Parathyroid adenoma (tissue), 2 donors: ENCODE results near the gene PLXNA2.

Experiments
- H2AFZ ChIP-seq: fragments of 300-600 bp; sonication (generic); one replicate; pipeline ENCODE4 v1.7.0; 2017; ENCODE audit warnings: antibody characterized with exemption, mild to moderate bottlenecking
- H3K27ac ChIP-seq: fragments of 300-600 bp; sonication (generic); one replicate; pipeline ENCODE4 v1.7.0; 2017
- H3K27me3 ChIP-seq: fragments of 300-600 bp; sonication (generic); one replicate; pipeline ENCODE4 v1.7.0; 2017; ENCODE audit warnings: low read length; ENCODE audit not compliant: control insufficient read depth, insufficient read depth
- H3K36me3 ChIP-seq: fragments of 300-600 bp; sonication (generic); one replicate; pipeline ENCODE4 v1.7.0; 2017; ENCODE audit warnings: low read length; ENCODE audit not compliant: control insufficient read depth, insufficient read depth
- H3K4me1 ChIP-seq: fragments of 300-600 bp; sonication (generic); one replicate; pipeline ENCODE4 v1.7.0; 2017; ENCODE audit warnings: control low read depth
- H3K4me2 ChIP-seq: fragments of 300-600 bp; sonication (generic); one replicate; pipeline ENCODE4 v1.7.0; 2017; ENCODE audit warnings: low read length
- H3K4me3 ChIP-seq: fragments of 300-600 bp; sonication (generic); one replicate; pipeline ENCODE4 v1.7.0; 2017; ENCODE audit warnings: low read depth, low read length
- H3K79me2 ChIP-seq: fragments of 300-600 bp; sonication (generic); one replicate; pipeline ENCODE4 v1.7.0; 2017; ENCODE audit warnings: control low read depth
- H3K9ac ChIP-seq: fragments of 300-600 bp; sonication (generic); one replicate; pipeline ENCODE4 v1.7.0; 2017; ENCODE audit warnings: mild to moderate bottlenecking
- H3K9me3 ChIP-seq: fragments of 300-600 bp; sonication (generic); one replicate; pipeline ENCODE4 v1.7.0; 2017; ENCODE audit warnings: low read length; ENCODE audit not compliant: control insufficient read depth
- TF ChIP-seq, protein P1 (sequence below): fragments of 300-600 bp; sonication (generic); IDR thresholded peaks from one replicate; pipeline ENCODE4 v1.7.0; 2017; ENCODE audit warnings: antibody characterized with exemption, mild to moderate bottlenecking
- donor health status: primary hyperparathyroidism.

Gene PLXNA2

DNA sequence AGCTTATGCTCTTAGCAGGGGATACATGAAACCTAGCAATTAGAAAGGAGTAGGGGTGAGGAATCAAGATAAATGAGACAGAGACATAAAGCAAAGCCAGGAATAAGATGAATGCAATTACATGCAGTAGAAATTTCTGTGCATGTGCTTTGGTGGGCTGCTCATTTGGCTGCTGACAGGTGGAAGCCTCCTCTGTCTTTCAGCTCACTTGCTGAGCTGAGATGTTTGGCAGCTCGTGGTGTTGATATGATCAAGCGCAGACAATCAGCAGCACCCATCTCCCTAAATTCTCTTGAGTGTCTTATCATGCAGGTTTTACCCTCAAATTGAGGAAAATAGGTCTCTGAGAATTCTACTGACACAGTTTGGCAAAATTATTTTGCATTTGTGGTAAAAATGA lies 224.9 kb downstream of the PLXNA2 start:
- Histone ChIP-seq H3K4me2 (no peak overlapping the region), H3K4me1 (no peaks in the 10 kb centered on the region), H3K4me3 (no peak overlapping the region), H3K9me3 (no peaks in the 10 kb centered on the region), H3K79me2 (no peaks in the 10 kb centered on the region), H3K9ac (no peak overlapping the region), H3K27me3 (no peaks in the 10 kb centered on the region), H2AFZ (no peak overlapping the region), H3K27ac (no peak overlapping the region), H3K36me3 (no peaks in the 10 kb centered on the region)
- TF ChIP-seq, protein P1, sequence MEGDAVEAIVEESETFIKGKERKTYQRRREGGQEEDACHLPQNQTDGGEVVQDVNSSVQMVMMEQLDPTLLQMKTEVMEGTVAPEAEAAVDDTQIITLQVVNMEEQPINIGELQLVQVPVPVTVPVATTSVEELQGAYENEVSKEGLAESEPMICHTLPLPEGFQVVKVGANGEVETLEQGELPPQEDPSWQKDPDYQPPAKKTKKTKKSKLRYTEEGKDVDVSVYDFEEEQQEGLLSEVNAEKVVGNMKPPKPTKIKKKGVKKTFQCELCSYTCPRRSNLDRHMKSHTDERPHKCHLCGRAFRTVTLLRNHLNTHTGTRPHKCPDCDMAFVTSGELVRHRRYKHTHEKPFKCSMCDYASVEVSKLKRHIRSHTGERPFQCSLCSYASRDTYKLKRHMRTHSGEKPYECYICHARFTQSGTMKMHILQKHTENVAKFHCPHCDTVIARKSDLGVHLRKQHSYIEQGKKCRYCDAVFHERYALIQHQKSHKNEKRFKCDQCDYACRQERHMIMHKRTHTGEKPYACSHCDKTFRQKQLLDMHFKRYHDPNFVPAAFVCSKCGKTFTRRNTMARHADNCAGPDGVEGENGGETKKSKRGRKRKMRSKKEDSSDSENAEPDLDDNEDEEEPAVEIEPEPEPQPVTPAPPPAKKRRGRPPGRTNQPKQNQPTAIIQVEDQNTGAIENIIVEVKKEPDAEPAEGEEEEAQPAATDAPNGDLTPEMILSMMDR, result no peak

DNA sequence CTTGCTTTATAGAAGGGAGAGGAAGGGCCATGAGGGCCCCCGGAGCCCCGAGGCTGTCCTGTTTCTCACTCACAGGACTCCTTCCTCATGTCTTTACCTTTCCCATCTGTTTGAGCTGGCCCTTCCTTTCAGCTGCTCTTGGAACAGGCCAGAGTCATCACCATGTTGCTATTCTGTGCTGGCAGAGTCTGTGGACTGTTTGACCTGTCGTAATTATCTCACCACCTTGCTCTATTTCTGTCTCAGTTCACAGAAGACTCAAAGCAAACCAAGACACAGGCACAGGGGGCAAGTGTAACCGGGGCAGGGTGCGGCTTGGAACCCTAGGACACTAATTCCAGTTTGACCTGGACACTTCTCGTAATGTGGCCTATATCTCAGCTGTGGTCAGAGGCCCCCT lies 228.9 kb downstream of the PLXNA2 start:
- TF ChIP-seq, protein P1, result no peak
- H3K4me2 ChIP-seq, result no peak overlapping the region
- H3K4me3 ChIP-seq, result no peak overlapping the region
- H3K4me1 ChIP-seq, result no peaks in the 10 kb centered on the region
- H3K79me2 ChIP-seq, result no peaks in the 10 kb centered on the region
- H3K36me3 ChIP-seq, result no peaks in the 10 kb centered on the region
- no peak overlapping the region for H2AFZ ChIP-seq
- H3K9ac ChIP-seq, result no peak overlapping the region
- H3K27ac ChIP-seq, result no peak overlapping the region
- H3K9me3 ChIP-seq, result no peaks in the 10 kb centered on the region
- no peaks in the 10 kb centered on the region for H3K27me3 ChIP-seq

DNA sequence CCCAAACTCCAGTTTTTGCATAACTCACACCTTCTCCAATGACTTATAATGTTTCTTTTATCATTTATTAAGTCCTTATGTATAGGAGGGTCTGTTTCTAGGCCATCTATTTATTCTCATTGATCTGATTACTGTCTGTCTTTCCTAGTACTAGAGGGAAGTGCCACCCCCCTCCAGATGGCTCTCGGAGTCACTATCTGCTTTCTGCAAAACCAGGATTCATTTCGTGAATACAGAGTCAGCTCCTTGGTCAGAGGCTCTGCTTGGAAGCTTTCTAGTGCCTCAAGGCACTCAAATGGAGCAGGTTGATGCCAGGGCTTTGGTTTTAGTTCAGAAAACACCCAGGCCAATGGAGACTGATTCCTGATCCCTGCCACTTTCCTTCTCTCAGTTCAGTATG lies 231.0 kb downstream of the PLXNA2 start:
- H3K27me3 ChIP-seq, result no peaks in the 10 kb centered on the region
- no peaks in the 10 kb centered on the region for H3K9me3 ChIP-seq
- H3K9ac ChIP-seq, result no peak overlapping the region
- H3K4me3 ChIP-seq, result no peak overlapping the region
- no peak overlapping the region for H3K4me2 ChIP-seq
- H3K79me2 ChIP-seq, result no peaks in the 10 kb centered on the region
- no peaks in the 10 kb centered on the region for H3K36me3 ChIP-seq
- no peaks in the 10 kb centered on the region for H3K4me1 ChIP-seq
- no peak overlapping the region for H2AFZ ChIP-seq
- TF ChIP-seq, protein P1, result no peak
- H3K27ac ChIP-seq, result no peak overlapping the region

DNA sequence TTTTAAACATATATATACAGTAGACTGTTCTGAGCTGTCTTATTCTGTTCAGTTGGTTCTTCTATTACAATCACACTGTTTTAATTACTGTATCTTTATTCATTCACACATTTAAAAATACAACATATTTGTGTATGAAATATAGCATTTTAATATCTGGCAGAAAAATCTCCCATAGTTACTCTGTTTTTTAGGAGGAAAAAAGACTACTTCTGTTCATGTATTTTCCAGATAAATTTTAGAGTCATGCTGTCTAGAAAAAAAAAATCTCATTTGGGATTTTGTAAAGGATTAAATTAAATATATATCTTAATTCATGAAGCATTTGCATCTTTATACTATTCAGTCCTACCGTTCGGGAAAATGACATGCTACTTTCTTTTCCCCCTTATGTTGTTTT lies 231.5 kb downstream of the PLXNA2 start:
- TF ChIP-seq, protein P1, result no peak

DNA sequence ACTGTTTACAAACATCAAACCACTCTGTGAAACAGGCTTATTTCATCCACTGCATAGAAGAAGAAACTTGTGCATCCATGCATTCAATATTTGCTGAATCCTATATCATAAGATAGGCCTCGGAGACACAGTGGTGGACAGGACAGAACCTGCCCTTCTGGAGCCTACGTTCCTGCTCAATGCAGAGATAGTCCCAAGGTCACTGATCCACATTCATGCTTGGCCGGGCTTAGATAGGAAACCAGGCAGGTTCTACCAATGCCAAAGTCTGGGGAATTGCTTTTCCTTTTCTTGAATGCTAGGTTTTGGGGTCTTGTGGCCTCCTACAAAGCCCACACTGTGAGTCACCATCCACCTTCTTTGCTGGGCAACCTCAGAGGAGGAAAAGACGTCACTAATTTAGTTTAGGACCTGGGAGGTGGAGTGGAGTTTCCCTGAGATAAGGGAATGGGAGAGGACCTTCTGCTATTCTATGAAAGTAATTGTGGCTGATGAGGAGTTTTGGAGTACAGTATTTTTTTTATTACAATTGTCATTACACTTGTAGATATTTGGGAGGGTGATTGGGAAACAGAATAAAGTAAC lies 233.6 kb downstream of the PLXNA2 start:
- no peaks in the 10 kb centered on the region for H3K27me3 ChIP-seq
- H3K36me3 ChIP-seq, result no peaks in the 10 kb centered on the region
- no peaks in the 10 kb centered on the region for H3K9me3 ChIP-seq
- H3K4me3 ChIP-seq, result no peak overlapping the region
- no peaks in the 10 kb centered on the region for H3K4me1 ChIP-seq
- TF ChIP-seq, protein P1, result no peak
- no peak overlapping the region for H3K9ac ChIP-seq
- no peak overlapping the region for H3K27ac ChIP-seq
- H2AFZ ChIP-seq, result no peak overlapping the region
- H3K4me2 ChIP-seq, result no peak overlapping the region
- H3K79me2 ChIP-seq, result no peaks in the 10 kb centered on the region

More for the DNA sequence above, 231.5 kb downstream of the PLXNA2 start:
- H3K27ac ChIP-seq, result no peak overlapping the region
- no peak overlapping the region for H3K4me2 ChIP-seq
- no peaks in the 10 kb centered on the region for H3K9me3 ChIP-seq
- H3K79me2 ChIP-seq, result no peaks in the 10 kb centered on the region
- H2AFZ ChIP-seq, result no peak overlapping the region
- no peaks in the 10 kb centered on the region for H3K27me3 ChIP-seq
- H3K4me1 ChIP-seq, result no peaks in the 10 kb centered on the region
- no peak overlapping the region for H3K9ac ChIP-seq
- H3K4me3 ChIP-seq, result no peak overlapping the region
- no peaks in the 10 kb centered on the region for H3K36me3 ChIP-seq
